Hepatocyte (in vitro differentiated cells): ENCODE measurements around the gene ZNF423. TPM values are rescaled to one million over a fixed set of nuclear protein-coding genes. Genes with fewer than 3 reads are reported as not detected.

Experiments used
- DNase-seq: peaks from one replicate; pipeline ENCODE4 v3.0.0-alpha.2; 2016; ENCODE audit warnings: low spot score
- H2AFZ ChIP-seq: fragments of 200-600 bp; sonication (generic); 2 replicates; pipeline ENCODE4 v1.6.0; 2016; ENCODE audit warnings: antibody characterized with exemption, mild to moderate bottlenecking
- H3K27ac ChIP-seq: fragments of 200-600 bp; sonication (generic); 2 replicates; pipeline ENCODE4 v1.5.1; 2016; ENCODE audit warnings: mild to moderate bottlenecking
- H3K27me3 ChIP-seq: fragments of 200-600 bp; sonication (generic); 2 replicates; pipeline ENCODE4 v1.6.1; 2016
- H3K36me3 ChIP-seq: fragments of 200-600 bp; sonication (generic); replicated peaks from 2 replicates; pipeline ENCODE4 v1.5.1; 2016; ENCODE audit warnings: low read depth; ENCODE audit not compliant: insufficient read depth
- H3K4me1 ChIP-seq: fragments of 200-600 bp; sonication (generic); 2 replicates; pipeline ENCODE4 v1.5.1; 2016; ENCODE audit warnings: mild to moderate bottlenecking, moderate library complexity; ENCODE audit not compliant: insufficient read depth
- H3K4me2 ChIP-seq: fragments of 200-600 bp; sonication (generic); 2 replicates; pipeline ENCODE4 v1.6.0; 2016
- H3K4me3 ChIP-seq: fragments of 200-600 bp; sonication (generic); 2 replicates; pipeline ENCODE4 v1.5.1; 2016; ENCODE audit warnings: mild to moderate bottlenecking
- H3K79me2 ChIP-seq: fragments of 200-600 bp; sonication (generic); 2 replicates; pipeline ENCODE4 v1.6.0; 2017; ENCODE audit warnings: mild to moderate bottlenecking
- H3K9me2 ChIP-seq: fragments of 200-600 bp; sonication (generic); replicated peaks from 2 replicates; pipeline ENCODE4 v1.6.0; 2017; ENCODE audit warnings: mild to moderate bottlenecking; ENCODE audit not compliant: insufficient read depth
- H3K9me3 ChIP-seq: fragments of 200-600 bp; sonication (generic); 2 replicates; pipeline ENCODE4 v1.5.1; 2016; ENCODE audit warnings: low read depth, mild to moderate bottlenecking
- H4K20me1 ChIP-seq: fragments of 200-600 bp; sonication (generic); 2 replicates; pipeline ENCODE4 v1.6.0; 2016; ENCODE audit warnings: mild to moderate bottlenecking; ENCODE audit not compliant: insufficient read depth, poor library complexity, severe bottlenecking
- CTCF ChIP-seq: fragments of 200-600 bp; sonication (generic); IDR thresholded peaks from 2 replicates; pipeline ENCODE4 v1.5.1; 2016; ENCODE audit warnings: antibody characterized with exemption, mild to moderate bottlenecking; ENCODE audit not compliant: poor library complexity
- EZH2 ChIP-seq: fragments of 200-600 bp; sonication (generic); IDR thresholded peaks from 2 replicates; pipeline ENCODE4 v1.6.1; 2016; ENCODE audit warnings: antibody characterized with exemption, mild to moderate bottlenecking, borderline replicate concordance
- EZH2phosphoT487 ChIP-seq: fragments of 200-600 bp; sonication (generic); IDR thresholded peaks from one replicate; pipeline ENCODE4 v1.6.1; 2018; ENCODE audit warnings: antibody characterized with exemption, mild to moderate bottlenecking, low read depth, moderate library complexity; ENCODE audit not compliant: unreplicated experiment, severe bottlenecking
- WGBS: methylation state at CpG from one replicate; pipeline ENCODE4 v1.1.6; 2016; ENCODE audit warnings: low lambda C conversion rate; ENCODE audit errors: missing lambda C conversion rate; 5-methylcytosine and 5-hydroxymethylcytosine counted together
- polyA plus RNA-seq: library from polyadenylated mRNA; unstranded; fragments of >200 nt; fragmentation: Nextera tagmentation; extraction: Ambion mirVana; gene quantifications from 2 replicates; pipeline ENCODE4 v1.2.1, GENCODE V29; 2016
- total RNA-seq: library from RNA; depleted of rRNA; stranded (reverse); fragments of >200 nt; gene quantifications from 2 replicates; pipeline ENCODE4 v1.2.3, GENCODE V29; 2014

The ZNF423 gene
- total and polyA plus RNA-seq, 2 experiments from 2014 or later = 9.6 to 11.8 TPM

DNA sequence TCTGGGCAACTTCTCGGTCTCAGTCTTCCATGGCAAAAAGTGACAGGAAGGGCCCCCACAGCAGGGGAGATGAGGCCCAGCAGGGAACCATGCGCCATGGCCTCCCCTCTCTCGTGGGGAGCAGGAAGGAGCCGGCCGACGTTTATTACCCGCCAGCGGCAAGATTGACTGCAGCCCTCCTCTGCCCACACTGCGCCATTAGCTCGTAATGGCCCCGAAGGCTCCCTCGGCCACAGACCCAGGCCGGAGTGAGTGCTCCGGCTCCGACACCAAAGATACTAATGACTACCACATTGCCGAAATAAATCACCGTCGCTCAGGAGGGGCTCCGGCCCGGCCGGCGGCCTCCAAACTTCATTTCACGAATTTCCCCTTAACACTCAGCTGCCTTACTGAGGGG, 255.4 kb downstream of the ZNF423 start:
- 60% methylated on average over 23 of the region's 23 CpGs for WGBS
- TF ChIP-seq EZH2phosphoT487 (no peak), EZH2 (no peak), CTCF (no peak)
- DNase-seq = no peak
- H3K4me2 ChIP-seq = peak overlapping the region; percentile 27
- no peaks in the 10 kb centered on the region for H3K9me3 ChIP-seq
- no peak overlapping the region for H3K4me3 ChIP-seq
- H3K27ac ChIP-seq = no peak overlapping the region
- H3K79me2 ChIP-seq = no peaks in the 10 kb centered on the region
- no peaks in the 10 kb centered on the region for H3K36me3 ChIP-seq
- H2AFZ ChIP-seq = no peak overlapping the region
- peaks cover 17% of the 10 kb centered on the region for H3K4me1 ChIP-seq
- H4K20me1 ChIP-seq = no peaks in the 10 kb centered on the region
- H3K9me2 ChIP-seq = no peaks in the 10 kb centered on the region
- no peaks in the 10 kb centered on the region for H3K27me3 ChIP-seq

DNA sequence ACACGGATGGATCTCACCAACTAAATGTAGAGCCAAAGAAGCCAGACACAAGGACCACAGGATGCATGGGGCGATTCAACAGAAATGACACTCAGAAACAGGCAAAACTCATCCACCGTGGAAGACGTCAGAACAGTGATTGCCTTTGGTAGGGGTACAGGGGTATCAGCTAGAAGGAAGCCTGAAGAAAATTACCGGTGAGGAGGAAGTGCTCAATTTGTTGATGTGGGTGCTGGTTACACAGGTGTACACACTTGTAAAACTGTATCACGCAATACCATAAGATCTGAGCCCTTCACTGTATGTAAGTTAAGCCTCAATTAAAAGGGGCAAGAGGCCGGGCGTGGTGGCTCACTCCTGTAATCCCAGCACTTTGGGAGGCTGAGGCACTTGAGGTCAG, 256.2 kb downstream of the ZNF423 start:
- no peak overlapping the region for H2AFZ ChIP-seq
- no peaks in the 10 kb centered on the region for H4K20me1 ChIP-seq
- no peak overlapping the region for H3K4me3 ChIP-seq
- TF ChIP-seq CTCF (no peak), EZH2 (no peak), EZH2phosphoT487 (no peak)
- H3K9me2 ChIP-seq = no peaks in the 10 kb centered on the region
- no peaks in the 10 kb centered on the region for H3K36me3 ChIP-seq
- 87% methylated on average over 8 of the region's 8 CpGs for WGBS
- no peaks in the 10 kb centered on the region for H3K79me2 ChIP-seq
- peaks cover 22% of the 10 kb centered on the region for H3K4me1 ChIP-seq
- no peak overlapping the region for H3K4me2 ChIP-seq
- H3K27me3 ChIP-seq = no peaks in the 10 kb centered on the region
- H3K27ac ChIP-seq = no peak overlapping the region
- no peak for DNase-seq
- no peaks in the 10 kb centered on the region for H3K9me3 ChIP-seq

DNA sequence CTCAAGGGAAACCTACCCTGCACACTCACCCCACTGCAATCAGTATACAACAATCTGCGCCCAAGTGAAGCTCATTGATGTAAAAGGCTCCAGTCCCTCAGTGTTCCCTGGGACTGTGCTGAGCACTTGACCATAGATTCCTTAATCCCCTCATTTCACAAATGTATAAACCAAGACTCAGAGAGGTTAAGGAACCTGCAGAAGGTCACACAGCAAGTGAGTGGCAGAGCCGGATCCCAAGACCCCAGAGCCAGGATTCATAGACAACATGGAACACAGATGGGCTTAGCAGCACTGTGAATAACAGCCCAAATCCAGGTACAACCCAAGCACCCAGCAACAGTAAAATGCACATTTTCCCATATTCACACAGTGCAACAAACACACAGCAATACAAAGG, 256.6 kb downstream of the ZNF423 start:
- H3K27me3 ChIP-seq = no peaks in the 10 kb centered on the region
- no peak overlapping the region for H3K27ac ChIP-seq
- no peaks in the 10 kb centered on the region for H3K9me3 ChIP-seq
- TF ChIP-seq EZH2 (no peak), EZH2phosphoT487 (no peak), CTCF (no peak)
- DNase-seq = no peak
- no peak overlapping the region for H2AFZ ChIP-seq
- H3K4me2 ChIP-seq = no peak overlapping the region
- no peaks in the 10 kb centered on the region for H4K20me1 ChIP-seq
- peaks cover 27% of the 10 kb centered on the region for H3K4me1 ChIP-seq
- no peaks in the 10 kb centered on the region for H3K36me3 ChIP-seq
- 97% methylated on average over 2 of the region's 2 CpGs for WGBS
- H3K9me2 ChIP-seq = no peaks in the 10 kb centered on the region
- H3K79me2 ChIP-seq = peaks cover 2% of the 10 kb centered on the region
- no peak overlapping the region for H3K4me3 ChIP-seq
